Panc1 (cell line): Measurements from ENCODE around the gene ABCC1. TPM values are rescaled to one million over a fixed set of nuclear protein-coding genes. Genes with fewer than 3 reads are reported as not detected.

Experiments used
- ATAC-seq: fragments of 200-7000 bp; cut with Tn5 transposase; 2 replicates; pipeline ENCODE4 v1.9.1; 2020; ENCODE audit warnings: mild to moderate bottlenecking, moderate library complexity
- BruUV-seq: library from RNA; stranded (reverse); fragments of 400-500 nt; replicated peaks from 2 replicates; lab custom pipeline; 2021; lab: Mats Ljungman, UMichigan
- CTCF ChIA-PET: fragments of 300-600 bp; sonication (Branson Sonifier 250); formaldehyde crosslinking; loops from one replicate; lab custom pipeline; 2022; ENCODE audit warnings: antibody characterized with exemption; lab: Charles Lee
- POLR2A ChIA-PET: fragments of 300-600 bp; sonication (Branson Sonifier 250); formaldehyde crosslinking; loops from one replicate; lab custom pipeline; 2022; ENCODE audit warnings: antibody characterized with exemption; lab: Charles Lee
- DNase-seq: peaks from one replicate; pipeline ENCODE4 v3.0.0-alpha.2; 2010; ENCODE audit warnings: low read depth, low spot score
- H3K27ac ChIP-seq: 2 replicates; pipeline ENCODE4 v1.5.1; 2011; ENCODE audit warnings: mild to moderate bottlenecking, low read length, inconsistent platforms
- H3K27me3 ChIP-seq: fragments of 200-500 bp; sonication (Bioruptor generic); 2 replicates; pipeline ENCODE4 v1.6.0; 2014; ENCODE audit warnings: low read length, inconsistent platforms; ENCODE audit not compliant: control insufficient read depth, insufficient read depth
- H3K36me3 ChIP-seq: fragments of 200-500 bp; sonication (Bioruptor generic); 2 replicates; pipeline ENCODE4 v1.5.1; 2014; ENCODE audit warnings: inconsistent platforms, mild to moderate bottlenecking, low read length, moderate library complexity; ENCODE audit not compliant: control insufficient read depth, insufficient read depth
- H3K4me1 ChIP-seq: 2 replicates; pipeline ENCODE4 v1.5.1; 2011; ENCODE audit warnings: inconsistent platforms, mild to moderate bottlenecking, low read length, moderate library complexity; ENCODE audit not compliant: control insufficient read depth, insufficient read depth
- H3K4me3 ChIP-seq, 2 experiments: 2 replicates each; pipeline ENCODE4 v1.5.1; 2011 to 2012; ENCODE audit warnings: low read depth in 2 of 2, low read length in 2 of 2, mild to moderate bottlenecking in 2 of 2, inconsistent platforms in 1 of 2, moderate library complexity in 1 of 2
- H3K9me3 ChIP-seq: fragments of 200-500 bp; sonication (Bioruptor generic); 2 replicates; pipeline ENCODE4 v1.5.1; 2014; ENCODE audit warnings: low read depth, mild to moderate bottlenecking, inconsistent platforms, low read length, moderate library complexity; ENCODE audit not compliant: control insufficient read depth, insufficient read depth
- CTCF ChIP-seq: fragments of 450-650 bp; IDR thresholded peaks from 2 replicates; pipeline ENCODE4 v1.5.1; 2017; ENCODE audit warnings: mild to moderate bottlenecking
- POLR2AphosphoS5 ChIP-seq: IDR thresholded peaks from 2 replicates; pipeline ENCODE4 v1.6.1; 2012; ENCODE audit warnings: mild to moderate bottlenecking, low read depth, low read length, moderate library complexity
- SIN3A ChIP-seq: IDR thresholded peaks from 2 replicates; pipeline ENCODE4 v1.6.1; 2012; ENCODE audit warnings: low read depth, mild to moderate bottlenecking, low read length, moderate library complexity, borderline replicate concordance; ENCODE audit not compliant: insufficient read depth
- TCF7L2 ChIP-seq: IDR thresholded peaks from 2 replicates; pipeline ENCODE4 v1.6.1; 2011; ENCODE audit warnings: mild to moderate bottlenecking, low read depth, low read length, inconsistent platforms
- in situ Hi-C: cut with HindIII; loops from 2 replicates; pipeline ENCODE4 v1.10.0; 2016; ENCODE audit warnings: low sequenced_read_pairs, low pct_unique_long_range_greater_than_20kb
- intact Hi-C: fragments of 100-400 bp; cut with micrococcal nuclease; formaldehyde crosslinking; loops from one replicate; pipeline ENCODE4 v1.10.0; 2022; ENCODE audit not compliant: unreplicated experiment
- total RNA-seq: library from RNA; stranded (reverse); gene quantifications from one replicate; pipeline ENCODE4 v1.2.1, GENCODE V29; 2021; ENCODE audit not compliant: unreplicated experiment
- TF ChIP-seq, protein P1 (sequence below), 2 experiments: IDR thresholded peaks; 2 replicates each; pipeline ENCODE4 v1.6.1; 2011 to 2012; ENCODE audit warnings: low read depth in 2 of 2, control low read depth in 1 of 2, low read length in 1 of 2, mild to moderate bottlenecking in 1 of 2, moderate library complexity in 1 of 2; ENCODE audit not compliant: insufficient read depth in 1 of 2

ABCC1 gene
- total RNA-seq, 1 experiment from 2014 or later: 296 TPM

GRCh38 chr16:16171332-16171919 lies 222.0 kb downstream of the ABCC1 start:
- BruUV-seq: no TSS peak
- no peaks in the 10 kb centered on the region for H3K27me3 ChIP-seq
- H3K4me1 ChIP-seq: no peaks in the 10 kb centered on the region
- DNase-seq (no peak), ATAC-seq (no peak)
- ChIA-PET CTCF (no interaction called here), POLR2A (no interaction called here)
- TF ChIP-seq SIN3A (no peak), CTCF (no peak), TCF7L2 (no peak), POLR2AphosphoS5 (no peak)
- TF ChIP-seq, protein P1, sequence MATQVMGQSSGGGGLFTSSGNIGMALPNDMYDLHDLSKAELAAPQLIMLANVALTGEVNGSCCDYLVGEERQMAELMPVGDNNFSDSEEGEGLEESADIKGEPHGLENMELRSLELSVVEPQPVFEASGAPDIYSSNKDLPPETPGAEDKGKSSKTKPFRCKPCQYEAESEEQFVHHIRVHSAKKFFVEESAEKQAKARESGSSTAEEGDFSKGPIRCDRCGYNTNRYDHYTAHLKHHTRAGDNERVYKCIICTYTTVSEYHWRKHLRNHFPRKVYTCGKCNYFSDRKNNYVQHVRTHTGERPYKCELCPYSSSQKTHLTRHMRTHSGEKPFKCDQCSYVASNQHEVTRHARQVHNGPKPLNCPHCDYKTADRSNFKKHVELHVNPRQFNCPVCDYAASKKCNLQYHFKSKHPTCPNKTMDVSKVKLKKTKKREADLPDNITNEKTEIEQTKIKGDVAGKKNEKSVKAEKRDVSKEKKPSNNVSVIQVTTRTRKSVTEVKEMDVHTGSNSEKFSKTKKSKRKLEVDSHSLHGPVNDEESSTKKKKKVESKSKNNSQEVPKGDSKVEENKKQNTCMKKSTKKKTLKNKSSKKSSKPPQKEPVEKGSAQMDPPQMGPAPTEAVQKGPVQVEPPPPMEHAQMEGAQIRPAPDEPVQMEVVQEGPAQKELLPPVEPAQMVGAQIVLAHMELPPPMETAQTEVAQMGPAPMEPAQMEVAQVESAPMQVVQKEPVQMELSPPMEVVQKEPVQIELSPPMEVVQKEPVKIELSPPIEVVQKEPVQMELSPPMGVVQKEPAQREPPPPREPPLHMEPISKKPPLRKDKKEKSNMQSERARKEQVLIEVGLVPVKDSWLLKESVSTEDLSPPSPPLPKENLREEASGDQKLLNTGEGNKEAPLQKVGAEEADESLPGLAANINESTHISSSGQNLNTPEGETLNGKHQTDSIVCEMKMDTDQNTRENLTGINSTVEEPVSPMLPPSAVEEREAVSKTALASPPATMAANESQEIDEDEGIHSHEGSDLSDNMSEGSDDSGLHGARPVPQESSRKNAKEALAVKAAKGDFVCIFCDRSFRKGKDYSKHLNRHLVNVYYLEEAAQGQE (IDR thresholded peaks at IDR 0.05; ENCODE audit: insufficient read depth in 1 of 2, low read depth in 2 of 2, low read length in 1 of 2): no peak
- in situ Hi-C loops (no loop called here), intact Hi-C loops (no loop called here)
- no peak overlapping the region for H3K27ac ChIP-seq
- no peaks in the 10 kb centered on the region for H3K9me3 ChIP-seq
- no peaks in the 10 kb centered on the region for H3K36me3 ChIP-seq
- H3K4me3 ChIP-seq: no peak overlapping the region

GRCh38 chr16:16172991-16173390 lies 223.6 kb downstream of the ABCC1 start:
- Histone ChIP-seq H3K27me3 (no peaks in the 10 kb centered on the region), H3K36me3 (no peaks in the 10 kb centered on the region), H3K27ac (no peak overlapping the region), H3K9me3 (no peaks in the 10 kb centered on the region), H3K4me3 (no peak overlapping the region), H3K4me1 (no peaks in the 10 kb centered on the region)
- DNase-seq: no peak
- in situ Hi-C loops (no loop called here), intact Hi-C loops (no loop called here)
- no TSS peak for BruUV-seq
- TF ChIP-seq TCF7L2: no peak
- TF ChIP-seq, protein P1 (IDR thresholded peaks at IDR 0.05; ENCODE audit: insufficient read depth in 1 of 2, low read depth in 2 of 2, low read length in 1 of 2): no peak
- no peak for TF ChIP-seq CTCF
- no peak for TF ChIP-seq POLR2AphosphoS5
- TF ChIP-seq SIN3A: no peak
- ATAC-seq: 0 out of 2 replicates have a peak, but pooled peaks have one; percentile 35
- ChIA-PET POLR2A (interaction anchor here (0.6 kb wide), 1 partner anchor 17 kb away, joined by 3 read pairs; no protein-coding TSS in a partner anchor), CTCF (no interaction called here)
